Mammary epithelial cell (primary cell): ENCODE results near the gene SYNM.

Experiments
- CTCF ChIP-seq, 2 donors: IDR thresholded peaks in 1 of 2; conservative IDR thresholded peaks in 1 of 2; 2 replicates each; pipeline ENCODE4 v1.5.1; 2011 to 2012; ENCODE audit warnings: inconsistent platforms in 2 of 2, low read length in 2 of 2, mild to moderate bottlenecking in 2 of 2, control low read depth in 1 of 2, low read depth in 1 of 2; ENCODE audit not compliant: insufficient read depth in 1 of 2; ENCODE audit errors: extremely low read depth in 1 of 2
- EZH2 ChIP-seq: IDR thresholded peaks from 2 replicates; pipeline ENCODE4 v1.6.1; 2012; ENCODE audit warnings: low read length, inconsistent platforms, borderline replicate concordance

- TF ChIP-seq CTCF (conservative IDR thresholded peaks at IDR 0.05 in 1 of 2, IDR thresholded peaks at IDR 0.05 in 1 of 2; ENCODE audit: extremely low read depth in 1 of 2, insufficient read depth in 1 of 2, low read depth in 1 of 2, low read length in 2 of 2) (no peak), EZH2 (no peak)
These were observed 18.6 kb upstream of the SYNM start for GRCh38 chr15:99086327-99086667.
